ENCODE data around the gene RPA3. TPM values are rescaled to one million over a fixed set of nuclear protein-coding genes. Genes with fewer than 3 reads are reported as not detected.
A peak's percentile ranks its signal among the peaks of the same experiment; 100 is the strongest.

RPA3 gene
- total RNA-seq, result 10 to 100 TPM in 5 of 6 donors, 1 to 10 TPM in 1; 6.3 to 31.1 (median 19.5) TPM

DNA sequence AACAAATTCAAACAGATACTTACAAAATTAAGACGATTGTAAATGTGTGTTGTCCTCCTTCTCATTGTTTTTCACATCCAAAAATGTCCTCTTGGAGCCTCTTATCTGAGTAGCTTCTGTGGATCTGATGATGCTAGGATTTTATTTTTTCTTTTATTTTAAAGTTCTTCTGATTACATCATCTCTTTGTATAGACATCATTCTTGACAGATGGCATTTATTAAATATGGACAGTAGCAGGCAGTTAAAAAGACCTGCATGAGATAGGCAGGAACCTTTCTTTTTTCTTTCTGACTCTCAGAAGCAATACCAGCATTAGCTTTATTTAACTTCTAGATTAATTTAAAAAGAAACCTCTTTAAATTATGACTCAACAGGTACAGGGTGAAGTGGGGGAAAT lies at the start of gene RPA3:
Gene RPA3 (minus strand): TSS at position 116 of the 400 bp plus-strand sequence. CDS start 78,189 bp downstream, outside the sequence.
- Histone ChIP-seq H3K27me3 (no peaks in the 10 kb centered on the region), H3K36me3 (no peaks in the 10 kb centered on the region), H3K9me3 (no peaks in the 10 kb centered on the region), H3K4me3 (no peak within 1 kb of the TSS), H3K4me1 (peaks cover 0 to 8% (median 0%) of the 10 kb centered on the region in 4 donors), H3K27ac (no peak within 1 kb of the TSS)
- no peak for TF ChIP-seq POLR2AphosphoS5 (IDR thresholded peaks at IDR 0.05)
- no peak for TF ChIP-seq EP300 (IDR thresholded peaks at IDR 0.05)
- TF ChIP-seq, protein P1, sequence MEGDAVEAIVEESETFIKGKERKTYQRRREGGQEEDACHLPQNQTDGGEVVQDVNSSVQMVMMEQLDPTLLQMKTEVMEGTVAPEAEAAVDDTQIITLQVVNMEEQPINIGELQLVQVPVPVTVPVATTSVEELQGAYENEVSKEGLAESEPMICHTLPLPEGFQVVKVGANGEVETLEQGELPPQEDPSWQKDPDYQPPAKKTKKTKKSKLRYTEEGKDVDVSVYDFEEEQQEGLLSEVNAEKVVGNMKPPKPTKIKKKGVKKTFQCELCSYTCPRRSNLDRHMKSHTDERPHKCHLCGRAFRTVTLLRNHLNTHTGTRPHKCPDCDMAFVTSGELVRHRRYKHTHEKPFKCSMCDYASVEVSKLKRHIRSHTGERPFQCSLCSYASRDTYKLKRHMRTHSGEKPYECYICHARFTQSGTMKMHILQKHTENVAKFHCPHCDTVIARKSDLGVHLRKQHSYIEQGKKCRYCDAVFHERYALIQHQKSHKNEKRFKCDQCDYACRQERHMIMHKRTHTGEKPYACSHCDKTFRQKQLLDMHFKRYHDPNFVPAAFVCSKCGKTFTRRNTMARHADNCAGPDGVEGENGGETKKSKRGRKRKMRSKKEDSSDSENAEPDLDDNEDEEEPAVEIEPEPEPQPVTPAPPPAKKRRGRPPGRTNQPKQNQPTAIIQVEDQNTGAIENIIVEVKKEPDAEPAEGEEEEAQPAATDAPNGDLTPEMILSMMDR (IDR thresholded peaks at IDR 0.05), result no peak
- no peak for TF ChIP-seq POLR2A (IDR thresholded peaks at IDR 0.05)
- 77 to 84% methylated on average over 1 of the region's 1 CpG for WGBS, 2 donors
- ATAC-seq (ENCODE audit: low FRiP score in 2 of 2), result no peak
- DNase-seq, result no peak

DNA sequence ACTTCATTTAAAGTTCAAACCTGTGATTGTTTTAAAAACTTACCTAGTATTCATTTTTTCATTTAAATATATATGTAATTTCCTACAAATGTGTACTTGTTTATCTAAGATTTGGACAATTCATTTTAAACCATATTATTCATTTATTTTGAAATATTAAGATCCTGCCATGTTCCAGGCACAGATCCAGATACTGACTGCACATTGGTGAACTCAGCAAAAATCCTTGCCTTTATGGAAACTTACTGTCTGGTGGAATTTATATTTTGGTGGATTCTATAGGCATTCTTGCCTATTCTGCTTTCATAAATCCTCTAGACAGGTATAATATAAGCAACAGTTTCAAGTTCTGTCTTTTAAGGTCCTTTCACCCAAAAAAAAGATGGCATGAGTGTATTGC lies 48.3 kb upstream of the RPA3 start:
- no peak for ATAC-seq (ENCODE audit: low FRiP score in 2 of 2)
- DNase-seq, result no peak
- H3K27ac ChIP-seq, result no peak overlapping the region
- TF ChIP-seq, protein P1 (IDR thresholded peaks at IDR 0.05), result no peak
- TF ChIP-seq EP300 (IDR thresholded peaks at IDR 0.05), result no peak
- no peaks in the 10 kb centered on the region for H3K36me3 ChIP-seq
- H3K27me3 ChIP-seq, result no peaks in the 10 kb centered on the region
- no peak overlapping the region for H3K4me3 ChIP-seq
- H3K4me1 ChIP-seq, result peaks cover 6 to 25% (median 11%) of the 10 kb centered on the region in 4 donors
- no peaks in the 10 kb centered on the region for H3K9me3 ChIP-seq

DNA sequence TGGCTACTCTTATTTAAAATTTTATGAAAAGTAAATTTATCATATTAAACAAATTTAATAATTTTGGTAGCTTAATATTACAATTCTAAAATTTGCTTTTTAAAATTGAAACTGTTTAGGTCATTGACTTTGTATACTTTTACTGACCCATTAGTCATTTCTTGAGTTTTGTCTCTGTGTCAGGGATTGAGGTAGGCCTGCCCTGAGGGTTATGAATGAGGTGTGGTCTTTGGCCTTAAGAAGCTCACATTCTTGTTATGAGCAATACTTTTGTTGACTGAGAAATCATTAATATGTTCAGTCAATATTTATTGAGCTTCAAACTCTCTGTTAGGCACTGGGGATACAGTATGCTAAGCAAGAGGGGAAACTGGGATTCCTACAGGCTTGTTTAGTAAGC lies 47.0 kb upstream of the RPA3 start:
- Histone ChIP-seq H3K27ac (peak overlapping the region in 1 of 4 donors; percentile 20), H3K4me3 (no peak overlapping the region), H3K9me3 (no peaks in the 10 kb centered on the region), H3K36me3 (no peaks in the 10 kb centered on the region), H3K27me3 (no peaks in the 10 kb centered on the region), H3K4me1 (peaks cover 9 to 34% (median 14%) of the 10 kb centered on the region in 4 donors)
- no peak for ATAC-seq (ENCODE audit: low FRiP score in 2 of 2)
- TF ChIP-seq EP300 (IDR thresholded peaks at IDR 0.05), result no peak
- TF ChIP-seq POLR2AphosphoS5 (IDR thresholded peaks at IDR 0.05), result no peak
- no peak for TF ChIP-seq POLR2A (IDR thresholded peaks at IDR 0.05)
- TF ChIP-seq, protein P1 (IDR thresholded peaks at IDR 0.05), result no peak
- DNase-seq, result no peak

DNA sequence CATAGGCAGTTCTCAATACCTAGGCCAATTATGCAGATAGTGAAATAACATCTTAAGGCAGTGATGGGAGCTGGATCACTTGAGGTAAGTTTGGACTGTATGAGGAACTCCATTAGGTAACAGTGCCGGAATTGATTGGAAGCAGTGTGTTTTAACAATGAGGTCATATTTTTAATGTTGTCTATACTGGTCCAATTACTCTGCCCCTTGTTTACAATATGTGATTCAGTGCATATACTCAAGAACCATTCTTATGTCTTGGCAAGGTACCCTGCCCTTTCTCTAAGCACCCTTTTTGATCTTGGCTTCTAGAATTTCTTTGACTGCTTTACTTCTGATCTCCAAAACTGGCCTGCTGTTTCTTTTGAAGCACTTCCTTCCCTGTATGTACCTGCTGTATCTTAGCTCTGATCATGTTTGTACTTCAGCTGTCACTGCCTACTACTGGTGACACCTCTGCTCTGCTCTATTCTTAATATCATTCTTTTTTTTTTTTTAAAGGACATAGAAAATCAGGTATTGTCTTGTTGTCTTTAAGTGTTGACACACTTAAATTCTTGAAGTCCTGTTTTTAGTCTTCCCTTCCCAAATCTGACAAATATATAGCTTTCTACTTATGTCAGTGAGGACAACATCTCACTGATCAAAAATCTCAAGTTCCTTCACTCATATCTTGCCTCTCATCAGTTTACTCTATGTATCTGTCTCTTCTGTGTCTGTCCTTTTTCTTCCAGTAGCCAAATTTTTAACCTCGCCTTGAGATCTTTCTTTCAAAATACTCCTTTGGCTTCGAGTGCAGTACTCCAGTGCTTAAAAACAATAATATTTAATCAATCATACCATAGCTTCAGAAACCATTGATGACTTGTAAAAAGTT lies 46.4 kb upstream of the RPA3 start:
- Histone ChIP-seq H3K4me1 (peaks cover 9 to 34% (median 14%) of the 10 kb centered on the region in 4 donors), H3K9me3 (no peaks in the 10 kb centered on the region), H3K36me3 (no peaks in the 10 kb centered on the region), H3K27me3 (no peaks in the 10 kb centered on the region), H3K27ac (peak overlapping the region in 1 of 4 donors; percentile 20), H3K4me3 (no peak overlapping the region)
- WGBS, 2 donors, result 54 to 80% methylated on average over 3 of the region's 3 CpGs
- ATAC-seq (ENCODE audit: low FRiP score in 2 of 2), result peak in 1 of 2 donors; percentile 43
- TF ChIP-seq POLR2A (IDR thresholded peaks at IDR 0.05) (no peak), POLR2AphosphoS5 (IDR thresholded peaks at IDR 0.05) (no peak), EP300 (IDR thresholded peaks at IDR 0.05) (no peak)
- TF ChIP-seq, protein P1 (IDR thresholded peaks at IDR 0.05), result no peak
- DNase-seq, result no peak

Data from upper lobe of left lung (tissue), 6 donors.